Prostate gland (tissue), 2 donors: Measurements from ENCODE around the gene RTN4RL2.

ENCODE experiments used
- POLR2AphosphoS5 ChIP-seq: sonication (generic); formaldehyde crosslinking; IDR thresholded peaks from one replicate; pipeline ENCODE4 v1.6.1; 2017; ENCODE audit warnings: antibody characterized with exemption
- TF ChIP-seq, protein P1 (sequence below), 4 experiments: fragments of 200-600 bp in 2 of 4; fragments of 450-650 bp in 2 of 4; sonication (generic) in 2 of 4; IDR thresholded peaks; 1 replicate in 3 of 4; 2 replicates in 1 of 4; pipeline ENCODE4 v1.5.1; 2016 to 2019; ENCODE audit warnings: antibody characterized with exemption in 4 of 4, mild to moderate bottlenecking in 2 of 4, moderate library complexity in 2 of 4

DNA sequence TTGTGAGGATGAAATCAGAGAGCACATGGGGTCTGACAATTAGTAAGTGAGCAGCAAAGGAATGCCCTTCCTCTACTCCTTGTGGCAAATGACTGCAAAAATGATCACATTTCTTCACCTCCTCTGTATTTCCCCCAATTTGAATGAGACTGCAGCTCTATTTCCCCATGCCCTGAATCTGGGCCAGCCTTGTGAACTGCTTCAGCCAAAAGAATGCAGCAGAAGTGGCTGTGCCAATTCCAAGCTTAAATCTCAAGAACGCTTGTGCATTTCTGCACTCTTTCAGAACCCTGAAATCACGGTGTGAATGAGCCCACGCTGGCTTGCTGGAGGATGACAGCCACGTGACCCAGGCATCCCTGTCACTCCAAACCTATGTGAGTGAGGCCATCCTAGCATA is 43.3 kb upstream of the RTN4RL2 start:
- TF ChIP-seq, protein P1, sequence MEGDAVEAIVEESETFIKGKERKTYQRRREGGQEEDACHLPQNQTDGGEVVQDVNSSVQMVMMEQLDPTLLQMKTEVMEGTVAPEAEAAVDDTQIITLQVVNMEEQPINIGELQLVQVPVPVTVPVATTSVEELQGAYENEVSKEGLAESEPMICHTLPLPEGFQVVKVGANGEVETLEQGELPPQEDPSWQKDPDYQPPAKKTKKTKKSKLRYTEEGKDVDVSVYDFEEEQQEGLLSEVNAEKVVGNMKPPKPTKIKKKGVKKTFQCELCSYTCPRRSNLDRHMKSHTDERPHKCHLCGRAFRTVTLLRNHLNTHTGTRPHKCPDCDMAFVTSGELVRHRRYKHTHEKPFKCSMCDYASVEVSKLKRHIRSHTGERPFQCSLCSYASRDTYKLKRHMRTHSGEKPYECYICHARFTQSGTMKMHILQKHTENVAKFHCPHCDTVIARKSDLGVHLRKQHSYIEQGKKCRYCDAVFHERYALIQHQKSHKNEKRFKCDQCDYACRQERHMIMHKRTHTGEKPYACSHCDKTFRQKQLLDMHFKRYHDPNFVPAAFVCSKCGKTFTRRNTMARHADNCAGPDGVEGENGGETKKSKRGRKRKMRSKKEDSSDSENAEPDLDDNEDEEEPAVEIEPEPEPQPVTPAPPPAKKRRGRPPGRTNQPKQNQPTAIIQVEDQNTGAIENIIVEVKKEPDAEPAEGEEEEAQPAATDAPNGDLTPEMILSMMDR (IDR thresholded peaks at IDR 0.05): no peak
- no peak for TF ChIP-seq POLR2AphosphoS5
